ENCODE data around the gene PSD4.

Gene PSD4

DNA sequence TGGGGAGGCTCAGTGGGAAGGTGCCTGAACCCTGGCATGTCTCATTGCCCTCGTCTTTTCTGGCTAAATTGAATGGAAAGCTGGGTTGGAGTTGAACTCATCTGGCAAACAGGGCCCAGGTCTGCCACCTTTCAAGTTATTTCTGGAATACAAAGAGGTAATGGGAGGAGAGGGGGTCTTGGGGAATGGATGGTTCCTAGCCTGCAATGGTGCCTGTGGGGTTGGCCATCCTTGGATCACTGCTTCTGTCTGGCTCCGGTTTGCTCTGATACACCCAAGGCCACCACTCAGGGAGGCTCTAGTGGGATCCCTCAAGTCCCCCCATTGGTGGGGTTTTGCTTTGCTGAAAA is 45.3 kb downstream of the PSD4 start:
- Histone ChIP-seq H2BK15ac (replicated peaks; ENCODE audit: low read depth) (no peak overlapping the region), H4K5ac (ENCODE audit: low read length) (no peak overlapping the region), H3K18ac (ENCODE audit: low read length) (no peak overlapping the region), H3K79me2 (ENCODE audit: control insufficient read depth, insufficient read depth, low read length) (no peaks in the 10 kb centered on the region), H2BK5ac (ENCODE audit: low read length) (no peak overlapping the region), H3K36me3 (ENCODE audit: control insufficient read depth, insufficient read depth, low read length) (no peaks in the 10 kb centered on the region), H3K27ac (ENCODE audit: low read depth, low read length) (no peak overlapping the region), H3K4me3 (ENCODE audit: low read length) (no peak overlapping the region), H4K8ac (ENCODE audit: low read depth, low read length) (no peak overlapping the region), H3K79me1 (ENCODE audit: low read length) (no peaks in the 10 kb centered on the region), H2AK5ac (ENCODE audit: low read length) (no peak overlapping the region), H3K27me3 (ENCODE audit: insufficient read depth, low read length, poor library complexity) (no peaks in the 10 kb centered on the region), H3K4me1 (ENCODE audit: control insufficient read depth, low read depth, low read length) (peaks cover 5% of the 10 kb centered on the region), H3K9ac (ENCODE audit: low read length) (no peak overlapping the region), H3K4ac (ENCODE audit: low read depth, low read length) (no peak overlapping the region), H3K56ac (ENCODE audit: low read length) (no peak overlapping the region), H3K4me2 (ENCODE audit: low read length) (no peak overlapping the region), H3K23ac (ENCODE audit: low read length) (no peak overlapping the region), H2BK120ac (ENCODE audit: low read depth, low read length) (no peak overlapping the region)
- no CpG with 5 or more reads among the region's 2 CpGs for WGBS (ENCODE audit: extremely low coverage, insufficient coverage, low lambda C conversion rate)
- DNase-seq: no peak

DNA sequence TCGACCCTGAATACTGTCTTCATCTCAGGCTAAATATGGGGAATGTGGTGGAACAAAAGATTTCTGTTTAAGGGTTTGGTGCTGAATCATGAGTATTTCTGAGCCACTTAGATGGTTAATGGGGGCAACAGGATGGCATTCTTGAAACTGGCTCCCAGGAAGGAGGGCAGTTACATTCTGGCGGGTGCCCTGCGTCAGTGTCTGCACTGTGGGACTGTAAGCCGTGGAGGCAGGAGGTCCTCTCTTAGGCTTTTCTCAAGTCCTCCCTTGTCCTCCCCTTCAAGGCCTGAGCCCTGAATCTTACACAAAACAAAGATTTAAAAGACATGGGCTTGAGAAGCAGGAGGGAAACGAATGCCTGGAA is 45.7 kb downstream of the PSD4 start:
- Histone ChIP-seq H4K8ac (ENCODE audit: low read depth, low read length) (no peak overlapping the region), H3K4ac (ENCODE audit: low read depth, low read length) (no peak overlapping the region), H3K79me1 (ENCODE audit: low read length) (no peaks in the 10 kb centered on the region), H3K27ac (ENCODE audit: low read depth, low read length) (no peak overlapping the region), H3K9ac (ENCODE audit: low read length) (no peak overlapping the region), H3K23ac (ENCODE audit: low read length) (no peak overlapping the region), H4K5ac (ENCODE audit: low read length) (no peak overlapping the region), H3K36me3 (ENCODE audit: control insufficient read depth, insufficient read depth, low read length) (no peaks in the 10 kb centered on the region), H3K4me1 (ENCODE audit: control insufficient read depth, low read depth, low read length) (peaks cover 5% of the 10 kb centered on the region), H2AK5ac (ENCODE audit: low read length) (no peak overlapping the region), H3K79me2 (ENCODE audit: control insufficient read depth, insufficient read depth, low read length) (no peaks in the 10 kb centered on the region), H3K56ac (ENCODE audit: low read length) (no peak overlapping the region), H3K18ac (ENCODE audit: low read length) (no peak overlapping the region), H3K4me2 (ENCODE audit: low read length) (no peak overlapping the region), H3K4me3 (ENCODE audit: low read length) (no peak overlapping the region), H2BK5ac (ENCODE audit: low read length) (no peak overlapping the region), H2BK120ac (ENCODE audit: low read depth, low read length) (no peak overlapping the region), H2BK15ac (replicated peaks; ENCODE audit: low read depth) (no peak overlapping the region), H3K27me3 (ENCODE audit: insufficient read depth, low read length, poor library complexity) (no peaks in the 10 kb centered on the region)
- WGBS (ENCODE audit: extremely low coverage, insufficient coverage, low lambda C conversion rate): no CpG with 5 or more reads among the region's 5 CpGs
- DNase-seq: no peak

DNA sequence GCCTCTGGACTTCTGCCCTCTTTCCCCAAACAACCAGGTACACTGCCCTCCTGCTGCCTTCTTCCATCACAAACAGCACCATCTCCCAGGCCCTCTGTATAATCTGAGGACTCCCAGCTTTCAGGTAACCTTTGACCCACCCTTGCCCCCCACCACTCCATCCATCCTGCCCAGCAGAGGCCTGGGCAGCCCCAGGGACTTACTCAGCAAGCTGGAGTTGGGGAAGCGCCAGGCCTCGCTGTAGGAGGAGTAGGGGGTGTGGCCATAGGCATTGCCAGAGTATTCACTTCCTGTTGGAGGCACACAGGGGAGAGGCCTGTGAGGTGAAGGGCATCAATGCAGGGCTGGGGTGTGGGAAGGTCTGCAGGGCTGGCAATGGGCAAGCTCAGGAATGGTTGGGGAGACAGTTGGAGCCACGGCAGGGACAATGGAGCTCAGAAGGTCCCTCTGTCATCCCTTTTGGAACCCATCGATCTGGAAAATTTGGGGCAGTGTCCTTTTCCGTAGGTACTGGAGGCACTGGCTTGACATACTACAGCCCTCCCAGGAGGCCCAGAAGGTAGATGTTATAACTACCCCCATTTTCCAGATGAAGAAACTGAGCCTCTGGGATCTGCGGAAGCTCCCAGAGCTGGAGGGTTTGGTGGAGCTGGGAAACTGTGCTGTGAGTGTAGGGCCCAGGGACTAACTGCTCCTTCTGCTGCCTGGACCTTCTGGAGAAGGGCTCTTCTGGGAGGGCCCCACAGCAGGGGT is 46.3 kb downstream of the PSD4 start:
- no peaks in the 10 kb centered on the region for H3K27me3 ChIP-seq (ENCODE audit: insufficient read depth, low read length, poor library complexity)
- no peaks in the 10 kb centered on the region for H3K36me3 ChIP-seq (ENCODE audit: control insufficient read depth, insufficient read depth, low read length)
- peak; percentile 49 for DNase-seq
- H4K8ac ChIP-seq (ENCODE audit: low read depth, low read length): no peak overlapping the region
- H3K4me1 ChIP-seq (ENCODE audit: control insufficient read depth, low read depth, low read length): peaks cover 5% of the 10 kb centered on the region
- H3K4me3 ChIP-seq (ENCODE audit: low read length): no peak overlapping the region
- peak overlapping the region; percentile 4 for H3K18ac ChIP-seq (ENCODE audit: low read length)
- no peak overlapping the region for H3K56ac ChIP-seq (ENCODE audit: low read length)
- H3K4me2 ChIP-seq (ENCODE audit: low read length): no peak overlapping the region
- H3K4ac ChIP-seq (ENCODE audit: low read depth, low read length): no peak overlapping the region
- H3K79me1 ChIP-seq (ENCODE audit: low read length): no peaks in the 10 kb centered on the region
- no peak overlapping the region for H3K9ac ChIP-seq (ENCODE audit: low read length)
- no peak overlapping the region for H2BK120ac ChIP-seq (ENCODE audit: low read depth, low read length)
- H2BK15ac ChIP-seq (replicated peaks; ENCODE audit: low read depth): no peak overlapping the region
- H2AK5ac ChIP-seq (ENCODE audit: low read length): no peak overlapping the region
- no CpG with 5 or more reads among the region's 6 CpGs for WGBS (ENCODE audit: extremely low coverage, insufficient coverage, low lambda C conversion rate)
- no peak overlapping the region for H2BK5ac ChIP-seq (ENCODE audit: low read length)
- H3K23ac ChIP-seq (ENCODE audit: low read length): no peak overlapping the region
- no peaks in the 10 kb centered on the region for H3K79me2 ChIP-seq (ENCODE audit: control insufficient read depth, insufficient read depth, low read length)
- H4K5ac ChIP-seq (ENCODE audit: low read length): no peak overlapping the region
- no peak overlapping the region for H3K27ac ChIP-seq (ENCODE audit: low read depth, low read length)

DNA sequence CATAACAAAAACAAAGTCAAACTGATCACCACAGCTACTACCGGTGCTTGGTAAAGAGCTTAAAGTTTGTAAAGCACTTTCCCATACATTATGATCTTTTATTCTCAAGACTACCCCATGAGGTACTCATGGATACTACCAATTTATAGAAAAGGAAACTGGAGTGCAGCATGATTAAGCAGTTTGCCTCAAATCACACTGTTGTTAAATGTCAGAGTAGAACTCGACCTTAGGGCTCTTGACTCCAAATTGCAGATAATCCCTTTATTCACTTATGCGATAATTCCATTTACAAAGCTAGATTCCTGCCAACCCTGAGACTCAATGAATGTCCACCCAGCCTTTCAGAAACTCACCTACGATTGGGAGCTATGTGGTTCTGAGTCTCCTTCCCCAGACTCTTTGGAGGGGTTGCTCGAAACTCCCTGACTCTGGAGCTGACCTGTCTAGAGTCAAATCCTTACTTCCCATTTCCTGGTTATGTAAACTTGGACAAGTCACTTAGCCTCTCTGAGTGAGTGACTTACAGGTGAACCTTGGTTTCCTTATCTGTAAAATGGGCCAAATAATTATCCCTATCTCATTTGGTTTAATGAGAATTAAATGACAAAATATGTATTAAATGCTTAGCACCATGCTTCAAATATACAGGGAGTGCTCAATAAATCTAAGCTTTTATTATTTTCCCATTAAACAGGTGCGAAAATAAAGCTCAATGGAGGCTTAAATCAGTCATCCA is 47.4 kb downstream of the PSD4 start:
- Histone ChIP-seq H3K36me3 (ENCODE audit: control insufficient read depth, insufficient read depth, low read length) (no peaks in the 10 kb centered on the region), H2AK5ac (ENCODE audit: low read length) (no peak overlapping the region), H3K9ac (ENCODE audit: low read length) (no peak overlapping the region), H3K4me3 (ENCODE audit: low read length) (no peak overlapping the region), H3K4me2 (ENCODE audit: low read length) (no peak overlapping the region), H4K5ac (ENCODE audit: low read length) (no peak overlapping the region), H4K8ac (ENCODE audit: low read depth, low read length) (no peak overlapping the region), H3K4ac (ENCODE audit: low read depth, low read length) (no peak overlapping the region), H3K79me1 (ENCODE audit: low read length) (no peaks in the 10 kb centered on the region), H2BK120ac (ENCODE audit: low read depth, low read length) (no peak overlapping the region), H3K27ac (ENCODE audit: low read depth, low read length) (no peak overlapping the region), H3K18ac (ENCODE audit: low read length) (no peak overlapping the region), H2BK5ac (ENCODE audit: low read length) (no peak overlapping the region), H3K23ac (ENCODE audit: low read length) (no peak overlapping the region), H3K56ac (ENCODE audit: low read length) (no peak overlapping the region), H3K4me1 (ENCODE audit: control insufficient read depth, low read depth, low read length) (peaks cover 5% of the 10 kb centered on the region), H3K79me2 (ENCODE audit: control insufficient read depth, insufficient read depth, low read length) (no peaks in the 10 kb centered on the region), H2BK15ac (replicated peaks; ENCODE audit: low read depth) (no peak overlapping the region), H3K27me3 (ENCODE audit: insufficient read depth, low read length, poor library complexity) (no peaks in the 10 kb centered on the region)
- WGBS (ENCODE audit: extremely low coverage, insufficient coverage, low lambda C conversion rate): no CpG with 5 or more reads among the region's 6 CpGs
- DNase-seq: no peak

DNA sequence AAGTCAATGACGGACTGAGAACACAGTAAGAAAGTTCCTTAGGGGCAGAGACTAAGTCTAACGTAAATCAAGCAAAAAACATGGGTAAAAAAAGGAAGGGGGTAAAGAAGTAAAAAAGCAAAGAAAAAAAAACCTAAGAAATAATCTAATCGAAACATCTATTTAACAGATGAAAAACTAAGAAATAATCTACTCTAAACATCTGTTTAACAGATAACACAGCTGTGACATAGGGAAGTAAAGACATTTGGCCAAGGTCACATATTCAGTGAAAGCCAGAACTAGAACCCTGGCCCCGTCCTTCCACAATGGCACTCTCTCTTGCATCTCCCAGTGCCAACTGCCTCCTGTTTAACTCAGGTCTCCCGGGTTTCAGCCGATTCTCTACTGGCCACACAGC is 48.1 kb downstream of the PSD4 start:
- Histone ChIP-seq H3K79me1 (ENCODE audit: low read length) (no peaks in the 10 kb centered on the region), H3K36me3 (ENCODE audit: control insufficient read depth, insufficient read depth, low read length) (no peaks in the 10 kb centered on the region), H3K27me3 (ENCODE audit: insufficient read depth, low read length, poor library complexity) (no peaks in the 10 kb centered on the region), H3K56ac (ENCODE audit: low read length) (no peak overlapping the region), H4K5ac (ENCODE audit: low read length) (no peak overlapping the region), H2BK5ac (ENCODE audit: low read length) (no peak overlapping the region), H3K18ac (ENCODE audit: low read length) (no peak overlapping the region), H3K9ac (ENCODE audit: low read length) (no peak overlapping the region), H3K27ac (ENCODE audit: low read depth, low read length) (no peak overlapping the region), H3K4ac (ENCODE audit: low read depth, low read length) (no peak overlapping the region), H2BK120ac (ENCODE audit: low read depth, low read length) (no peak overlapping the region), H3K4me3 (ENCODE audit: low read length) (no peak overlapping the region), H2BK15ac (replicated peaks; ENCODE audit: low read depth) (no peak overlapping the region), H3K79me2 (ENCODE audit: control insufficient read depth, insufficient read depth, low read length) (no peaks in the 10 kb centered on the region), H3K4me2 (ENCODE audit: low read length) (no peak overlapping the region), H4K8ac (ENCODE audit: low read depth, low read length) (no peak overlapping the region), H2AK5ac (ENCODE audit: low read length) (no peak overlapping the region), H3K23ac (ENCODE audit: low read length) (no peak overlapping the region), H3K4me1 (ENCODE audit: control insufficient read depth, low read depth, low read length) (peaks cover 5% of the 10 kb centered on the region)
- no CpG with 5 or more reads among the region's 6 CpGs for WGBS (ENCODE audit: extremely low coverage, insufficient coverage, low lambda C conversion rate)
- no peak for DNase-seq
